SK-N-SH (cell line): ENCODE measurements around the gene TRIM28.

Experiments
- CTCF ChIP-seq: fragments of 200-600 bp; sonication (generic); IDR thresholded peaks from 2 replicates; pipeline ENCODE4 v1.6.1; 2017; ENCODE audit warnings: antibody characterized with exemption, mild to moderate bottlenecking, moderate library complexity
- ELF1 ChIP-seq: IDR thresholded peaks from 2 replicates; pipeline ENCODE4 v1.4.0; 2012
- EP300 ChIP-seq, 2 experiments: IDR thresholded peaks; 2 replicates each; pipeline versions ENCODE4 v1.4.0 to v1.6.1; 2012; ENCODE audit warnings: borderline replicate concordance in 1 of 2, low read depth in 1 of 2, low read length in 1 of 2
- GABPA ChIP-seq: IDR thresholded peaks from 2 replicates; pipeline ENCODE4 v1.4.0; 2012; ENCODE audit warnings: low read depth, mild to moderate bottlenecking
- GATA2 ChIP-seq: sonication (generic); formaldehyde crosslinking; IDR thresholded peaks from 2 replicates; pipeline ENCODE4 v1.5.0; 2020; ENCODE audit warnings: mild to moderate bottlenecking, missing genetic modification reagents
- MEF2A ChIP-seq: IDR thresholded peaks from 2 replicates; pipeline ENCODE4 v1.4.0; 2012; ENCODE audit warnings: low read depth, borderline replicate concordance
- POLR2AphosphoS5 ChIP-seq: IDR thresholded peaks from 2 replicates; pipeline ENCODE4 v1.6.1; 2012; ENCODE audit warnings: low read depth, low read length
- RCOR1 ChIP-seq: fragments of 150-350 bp; IDR thresholded peaks from 2 replicates; pipeline ENCODE4 v1.6.1; 2017; ENCODE audit warnings: antibody characterized with exemption, low read length
- REST ChIP-seq: IDR thresholded peaks from 2 replicates; pipeline ENCODE4 v1.6.1; 2012; ENCODE audit warnings: mild to moderate bottlenecking, low read depth, low read length, moderate library complexity
- RFX5 ChIP-seq: IDR thresholded peaks from 2 replicates; pipeline ENCODE4 v1.6.1; 2012; ENCODE audit warnings: mild to moderate bottlenecking, improper control_type of control experiment, low read length
- RXRA ChIP-seq: IDR thresholded peaks from 2 replicates; pipeline ENCODE4 v1.4.0; 2012; ENCODE audit warnings: low read depth, mild to moderate bottlenecking, borderline replicate concordance
- SIN3A ChIP-seq: IDR thresholded peaks from 2 replicates; pipeline ENCODE4 v1.6.1; 2012; ENCODE audit warnings: low read depth, mild to moderate bottlenecking, low read length, moderate library complexity, borderline replicate concordance
- TEAD4 ChIP-seq: IDR thresholded peaks from 2 replicates; pipeline ENCODE4 v1.4.0; 2012; ENCODE audit warnings: mild to moderate bottlenecking, borderline replicate concordance; ENCODE audit not compliant: insufficient read depth
- ZBTB33 ChIP-seq: IDR thresholded peaks from 2 replicates; pipeline ENCODE4 v1.4.0; 2012; ENCODE audit warnings: low read depth, borderline replicate concordance

- TF ChIP-seq TEAD4 = no peak
- no peak for TF ChIP-seq CTCF
- TF ChIP-seq SIN3A = no peak
- no peak for TF ChIP-seq GABPA
- TF ChIP-seq RFX5 = no peak
- TF ChIP-seq GATA2 (CRISPR knock-in tag) = no peak
- TF ChIP-seq MEF2A = no peak
- no peak for TF ChIP-seq RCOR1
- no peak for TF ChIP-seq ELF1
- no peak for TF ChIP-seq POLR2AphosphoS5
- TF ChIP-seq EP300 (IDR thresholded peaks at IDR 0.05; ENCODE audit: borderline replicate concordance in 1 of 2, low read depth in 1 of 2, low read length in 1 of 2) = no peak
- TF ChIP-seq ZBTB33 = no peak
- no peak for TF ChIP-seq REST
- TF ChIP-seq RXRA = no peak
Measured at GRCh38 chr19:58514564-58515022, 29.3 kb upstream of the TRIM28 start.
